Choroid plexus epithelial cell (primary cell): ENCODE results near the gene KMT5C.

Experiments
- DNase-seq: peaks from one replicate; pipeline ENCODE4 v3.0.0-alpha.2; 2010; ENCODE audit warnings: low read depth
- H3K4me3 ChIP-seq: 2 replicates; pipeline ENCODE4 v1.5.1; 2011; ENCODE audit warnings: low read depth, mild to moderate bottlenecking, control low read depth, low read length, moderate library complexity
- CTCF ChIP-seq: conservative IDR thresholded peaks from 2 replicates; pipeline ENCODE4 v1.5.1; 2011; ENCODE audit warnings: low read depth, mild to moderate bottlenecking, control low read depth, inconsistent platforms, low read length, moderate library complexity

Gene KMT5C

GRCh38 chr19:55362174-55362989 lies 22.7 kb downstream of the KMT5C start:
- no peak for DNase-seq
- no peak overlapping the region for H3K4me3 ChIP-seq
- no peak for TF ChIP-seq CTCF

GRCh38 chr19:55362990-55363716 lies 23.5 kb downstream of the KMT5C start, which contains the start of gene GARIN5B:
GARIN5B (minus strand) TSS chr19:55363260; CDS start chr19:55363066, 194 bp downstream.
- no peak for TF ChIP-seq CTCF
- no peak within 1 kb of the TSS for H3K4me3 ChIP-seq

GRCh38 chr19:55365245-55365644 lies 25.6 kb downstream of the KMT5C start:
- TF ChIP-seq CTCF: no peak
- H3K4me3 ChIP-seq: no peak overlapping the region
- no peak for DNase-seq

More at GRCh38 chr19:55362990-55363716, 23.5 kb downstream of the KMT5C start, which contains the start of gene GARIN5B:
- DNase-seq: no peak

- DNase-seq: no peak
- H3K4me3 ChIP-seq: no peak overlapping the region
- no peak for TF ChIP-seq CTCF
These were observed 26.3 kb downstream of the KMT5C start for GRCh38 chr19:55365964-55366363.

- no peak for TF ChIP-seq CTCF
- no peak for DNase-seq
- no peak overlapping the region for H3K4me3 ChIP-seq
These were observed 27.1 kb downstream of the KMT5C start for GRCh38 chr19:55366790-55367189.

- no peak overlapping the region for H3K4me3 ChIP-seq
- no peak for DNase-seq
- no peak for TF ChIP-seq CTCF
These were observed 28.4 kb downstream of the KMT5C start for GRCh38 chr19:55368106-55368505.
